VCaP (cell line): ENCODE data around the gene BARD1.
A peak's percentile ranks its signal among the peaks of the same experiment; 100 is the strongest.

Source experiments
- H3K27ac ChIP-seq: fragments of 450-650 bp; 2 replicates; pipeline ENCODE4 v1.5.1; 2017
- TF ChIP-seq, protein P1 (sequence below): fragments of 450-650 bp; conservative IDR thresholded peaks from 2 replicates; pipeline ENCODE4 v1.5.1; 2017; ENCODE audit warnings: mild to moderate bottlenecking, moderate library complexity

Gene BARD1

DNA sequence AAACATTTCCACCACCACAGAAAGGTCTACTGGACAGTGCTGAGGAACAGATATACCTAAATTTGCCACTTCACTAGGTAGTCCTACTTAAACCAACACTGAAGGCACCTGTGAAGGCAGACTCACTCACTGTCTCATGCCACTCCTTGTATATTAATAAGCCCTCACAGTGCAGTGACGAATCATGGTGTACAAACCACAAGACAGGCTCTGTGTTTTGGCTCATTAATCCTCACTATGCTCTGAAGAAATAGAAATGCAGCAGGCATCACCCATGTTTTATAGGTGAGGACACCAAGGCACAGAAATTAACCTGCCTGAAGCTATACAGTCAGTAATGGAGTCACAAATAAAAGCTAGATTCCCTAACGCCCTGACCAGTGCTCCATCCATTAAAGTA is 44.3 kb downstream of the BARD1 start:
- TF ChIP-seq, protein P1, sequence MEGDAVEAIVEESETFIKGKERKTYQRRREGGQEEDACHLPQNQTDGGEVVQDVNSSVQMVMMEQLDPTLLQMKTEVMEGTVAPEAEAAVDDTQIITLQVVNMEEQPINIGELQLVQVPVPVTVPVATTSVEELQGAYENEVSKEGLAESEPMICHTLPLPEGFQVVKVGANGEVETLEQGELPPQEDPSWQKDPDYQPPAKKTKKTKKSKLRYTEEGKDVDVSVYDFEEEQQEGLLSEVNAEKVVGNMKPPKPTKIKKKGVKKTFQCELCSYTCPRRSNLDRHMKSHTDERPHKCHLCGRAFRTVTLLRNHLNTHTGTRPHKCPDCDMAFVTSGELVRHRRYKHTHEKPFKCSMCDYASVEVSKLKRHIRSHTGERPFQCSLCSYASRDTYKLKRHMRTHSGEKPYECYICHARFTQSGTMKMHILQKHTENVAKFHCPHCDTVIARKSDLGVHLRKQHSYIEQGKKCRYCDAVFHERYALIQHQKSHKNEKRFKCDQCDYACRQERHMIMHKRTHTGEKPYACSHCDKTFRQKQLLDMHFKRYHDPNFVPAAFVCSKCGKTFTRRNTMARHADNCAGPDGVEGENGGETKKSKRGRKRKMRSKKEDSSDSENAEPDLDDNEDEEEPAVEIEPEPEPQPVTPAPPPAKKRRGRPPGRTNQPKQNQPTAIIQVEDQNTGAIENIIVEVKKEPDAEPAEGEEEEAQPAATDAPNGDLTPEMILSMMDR, result no peak
- no peak overlapping the region for H3K27ac ChIP-seq

GRCh38 chr2:214753455-214753854 is 56.0 kb downstream of the BARD1 start:
- TF ChIP-seq, protein P1, result no peak
- peak overlapping the region; percentile 1; the same call in 1 of the 2 replicates for H3K27ac ChIP-seq

DNA sequence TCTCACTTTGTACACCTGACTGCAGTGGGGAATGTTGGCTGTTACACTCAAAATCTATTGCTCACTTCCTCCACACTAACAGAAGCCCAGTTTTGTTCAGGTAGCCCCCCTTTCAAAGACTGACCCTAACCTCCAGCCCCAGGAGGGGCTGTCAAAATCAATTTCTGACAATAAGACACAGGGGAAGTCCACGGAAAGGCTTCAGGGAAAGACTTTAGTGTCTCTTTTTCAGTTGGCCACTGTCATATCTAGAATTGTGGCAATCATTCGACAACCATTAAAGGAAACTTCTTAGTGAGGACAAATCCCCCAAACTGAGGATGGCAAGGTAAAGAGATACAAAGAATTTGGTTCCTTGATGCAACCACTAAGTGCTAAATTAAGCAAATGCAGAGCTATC is 59.0 kb downstream of the BARD1 start:
- TF ChIP-seq, protein P1, result no peak
- no peak overlapping the region for H3K27ac ChIP-seq

DNA sequence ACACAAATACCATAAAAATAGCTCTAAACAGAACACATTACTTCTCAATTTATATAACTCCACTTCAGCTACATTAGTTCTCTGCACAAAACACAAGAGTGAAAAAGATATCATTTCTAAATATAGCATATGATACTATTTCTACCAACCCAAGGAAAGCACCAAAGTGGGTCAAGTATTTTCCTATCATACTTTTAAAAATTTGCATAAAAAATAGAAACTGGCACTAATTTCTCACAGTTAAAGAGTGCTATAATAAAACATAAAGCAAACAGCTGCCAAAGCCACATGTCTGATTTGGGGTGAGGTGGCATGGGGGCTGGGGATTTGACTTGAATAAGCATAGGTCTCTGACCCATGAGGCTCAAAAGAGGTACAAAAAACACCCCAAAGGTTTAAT is 61.5 kb downstream of the BARD1 start:
- TF ChIP-seq, protein P1, result no peak
- H3K27ac ChIP-seq, result no peak overlapping the region

DNA sequence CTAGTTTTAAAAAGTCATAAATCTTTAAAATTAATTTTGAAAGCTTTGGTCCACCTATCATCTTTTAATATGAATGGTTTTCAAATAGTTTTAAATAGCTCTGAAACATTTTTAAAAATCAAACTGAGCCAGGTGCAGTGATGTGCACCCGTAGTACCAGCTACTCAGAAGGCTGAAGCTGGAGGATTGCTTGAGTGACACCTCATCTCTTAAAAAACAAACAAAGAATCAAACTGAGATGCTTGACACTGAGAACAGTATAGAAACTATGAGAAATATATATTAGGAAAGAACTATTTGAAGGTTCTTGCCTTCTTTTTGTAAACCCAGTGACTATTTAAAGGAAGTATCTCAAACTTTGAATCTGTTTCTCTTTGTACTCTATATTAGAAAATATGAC is 67.4 kb downstream of the BARD1 start:
- TF ChIP-seq, protein P1, result no peak
- no peak overlapping the region for H3K27ac ChIP-seq

GRCh38 chr2:214740867-214741395 is 68.6 kb downstream of the BARD1 start:
- TF ChIP-seq, protein P1, result no peak

GRCh38 chr2:214737188-214737587 is 72.3 kb downstream of the BARD1 start:
- TF ChIP-seq, protein P1, result no peak
- no peak overlapping the region for H3K27ac ChIP-seq

More at GRCh38 chr2:214740867-214741395, 68.6 kb downstream of the BARD1 start:
- H3K27ac ChIP-seq, result no peak overlapping the region
